ENCODE data around the gene EGLN3.

DNA sequence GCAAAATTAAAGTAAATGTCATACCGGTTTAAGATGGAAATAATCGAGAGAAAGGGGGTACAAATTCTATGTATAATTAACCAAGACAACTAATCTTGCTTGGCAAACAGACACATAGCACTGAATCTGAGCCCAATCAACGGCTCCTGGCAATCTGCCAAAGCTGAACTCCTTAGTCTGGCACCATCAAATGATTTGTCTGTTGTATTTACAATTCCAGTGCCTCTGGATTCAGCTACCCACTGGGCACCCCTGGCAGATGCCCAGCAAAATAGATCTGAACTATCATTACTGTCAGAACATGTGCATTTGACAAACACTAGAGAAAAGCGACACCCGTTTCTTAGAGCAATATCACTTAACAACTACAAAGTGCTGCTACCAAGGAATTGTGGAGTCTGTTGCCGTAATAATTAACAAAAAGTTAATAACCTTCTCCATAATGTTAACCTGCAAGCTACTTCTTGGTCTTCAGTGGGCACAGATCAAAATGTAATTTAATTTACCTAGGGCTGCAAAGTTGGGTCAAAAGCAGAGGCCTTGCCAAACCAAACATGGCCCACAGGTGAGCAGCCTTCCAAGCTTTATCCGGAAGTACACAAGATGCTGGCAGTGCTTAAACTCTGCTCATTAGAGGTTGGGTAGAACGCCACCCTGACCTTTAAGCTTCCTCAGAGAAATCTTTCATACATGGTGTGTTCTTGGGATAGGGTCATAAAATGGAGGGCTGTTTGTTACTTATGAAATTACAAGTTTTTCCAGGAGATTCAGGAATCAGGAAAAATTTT lies 7.6 kb downstream of the EGLN3 start:
- TF ChIP-seq POLR2AphosphoS5 (IDR thresholded peaks at IDR 0.05; ENCODE audit: low read depth, low read length) (no peak), TCF7L2 (IDR thresholded peaks at IDR 0.05; ENCODE audit: low read depth, low read length) (no peak)
- TF ChIP-seq, protein P1, sequence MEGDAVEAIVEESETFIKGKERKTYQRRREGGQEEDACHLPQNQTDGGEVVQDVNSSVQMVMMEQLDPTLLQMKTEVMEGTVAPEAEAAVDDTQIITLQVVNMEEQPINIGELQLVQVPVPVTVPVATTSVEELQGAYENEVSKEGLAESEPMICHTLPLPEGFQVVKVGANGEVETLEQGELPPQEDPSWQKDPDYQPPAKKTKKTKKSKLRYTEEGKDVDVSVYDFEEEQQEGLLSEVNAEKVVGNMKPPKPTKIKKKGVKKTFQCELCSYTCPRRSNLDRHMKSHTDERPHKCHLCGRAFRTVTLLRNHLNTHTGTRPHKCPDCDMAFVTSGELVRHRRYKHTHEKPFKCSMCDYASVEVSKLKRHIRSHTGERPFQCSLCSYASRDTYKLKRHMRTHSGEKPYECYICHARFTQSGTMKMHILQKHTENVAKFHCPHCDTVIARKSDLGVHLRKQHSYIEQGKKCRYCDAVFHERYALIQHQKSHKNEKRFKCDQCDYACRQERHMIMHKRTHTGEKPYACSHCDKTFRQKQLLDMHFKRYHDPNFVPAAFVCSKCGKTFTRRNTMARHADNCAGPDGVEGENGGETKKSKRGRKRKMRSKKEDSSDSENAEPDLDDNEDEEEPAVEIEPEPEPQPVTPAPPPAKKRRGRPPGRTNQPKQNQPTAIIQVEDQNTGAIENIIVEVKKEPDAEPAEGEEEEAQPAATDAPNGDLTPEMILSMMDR (IDR thresholded peaks at IDR 0.05), result no peak
